Measurements from ENCODE around the gene GLT1D1. TPM values are rescaled to one million over a fixed set of nuclear protein-coding genes. Genes with fewer than 3 reads are reported as not detected.

Gene GLT1D1
- total and polyA plus RNA-seq, 2 of the 8 experiments (the other 6 are each of a cell fraction or from before 2014, with no cell fraction given) = 1.5 to 3.6 TPM

- TF ChIP-seq FOSL1 (IDR thresholded peaks at IDR 0.05; ENCODE audit: insufficient read depth, low read depth, low read length) = no peak
- TF ChIP-seq E2F6 (IDR thresholded peaks at IDR 0.05) = no peak
- no peak for TF ChIP-seq SIRT6 (IDR thresholded peaks at IDR 0.05; ENCODE audit: low read length)
- no peak for TF ChIP-seq KDM1A (IDR thresholded peaks at IDR 0.05; ENCODE audit: borderline replicate concordance, low read length)
Measured at GRCh38 chr12:128820253-128820652, 33.0 kb upstream of the GLT1D1 start (continued).

Data from H1 (cell line).